Kidney epithelial cell (primary cell): Measurements from ENCODE around the gene CDC123. TPM values are rescaled to one million over a fixed set of nuclear protein-coding genes. Genes with fewer than 3 reads are reported as not detected.

Experiments
- DNase-seq: peaks from one replicate; pipeline ENCODE4 v3.0.0-alpha.2; 2010; ENCODE audit warnings: low read depth
- H3K27me3 ChIP-seq: 2 replicates; pipeline ENCODE4 v1.6.0; 2011; ENCODE audit warnings: low read length; ENCODE audit not compliant: control insufficient read depth, insufficient read depth
- H3K36me3 ChIP-seq: 2 replicates; pipeline ENCODE4 v1.5.1; 2011; ENCODE audit warnings: low read length; ENCODE audit not compliant: control insufficient read depth, insufficient read depth
- H3K4me3 ChIP-seq: 2 replicates; pipeline ENCODE4 v1.5.1; 2011; ENCODE audit warnings: low read depth, mild to moderate bottlenecking, control low read depth, low read length
- total RNA-seq: library from RNA; depleted of rRNA; stranded (reverse); fragments of >200 nt; gene quantifications from 2 replicates; pipeline ENCODE4 v1.2.3, GENCODE V29; 2015
- TF ChIP-seq, protein P1 (sequence below): IDR thresholded peaks from 2 replicates; pipeline ENCODE4 v1.5.1; 2011; ENCODE audit warnings: mild to moderate bottlenecking, moderate library complexity, low read length, control low read depth, inconsistent platforms; ENCODE audit not compliant: insufficient read depth, poor library complexity, severe bottlenecking

The CDC123 gene, protein sequence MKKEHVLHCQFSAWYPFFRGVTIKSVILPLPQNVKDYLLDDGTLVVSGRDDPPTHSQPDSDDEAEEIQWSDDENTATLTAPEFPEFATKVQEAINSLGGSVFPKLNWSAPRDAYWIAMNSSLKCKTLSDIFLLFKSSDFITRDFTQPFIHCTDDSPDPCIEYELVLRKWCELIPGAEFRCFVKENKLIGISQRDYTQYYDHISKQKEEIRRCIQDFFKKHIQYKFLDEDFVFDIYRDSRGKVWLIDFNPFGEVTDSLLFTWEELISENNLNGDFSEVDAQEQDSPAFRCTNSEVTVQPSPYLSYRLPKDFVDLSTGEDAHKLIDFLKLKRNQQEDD
- 89.2 and 93.4 TPM in 2 replicates for total RNA-seq

DNA sequence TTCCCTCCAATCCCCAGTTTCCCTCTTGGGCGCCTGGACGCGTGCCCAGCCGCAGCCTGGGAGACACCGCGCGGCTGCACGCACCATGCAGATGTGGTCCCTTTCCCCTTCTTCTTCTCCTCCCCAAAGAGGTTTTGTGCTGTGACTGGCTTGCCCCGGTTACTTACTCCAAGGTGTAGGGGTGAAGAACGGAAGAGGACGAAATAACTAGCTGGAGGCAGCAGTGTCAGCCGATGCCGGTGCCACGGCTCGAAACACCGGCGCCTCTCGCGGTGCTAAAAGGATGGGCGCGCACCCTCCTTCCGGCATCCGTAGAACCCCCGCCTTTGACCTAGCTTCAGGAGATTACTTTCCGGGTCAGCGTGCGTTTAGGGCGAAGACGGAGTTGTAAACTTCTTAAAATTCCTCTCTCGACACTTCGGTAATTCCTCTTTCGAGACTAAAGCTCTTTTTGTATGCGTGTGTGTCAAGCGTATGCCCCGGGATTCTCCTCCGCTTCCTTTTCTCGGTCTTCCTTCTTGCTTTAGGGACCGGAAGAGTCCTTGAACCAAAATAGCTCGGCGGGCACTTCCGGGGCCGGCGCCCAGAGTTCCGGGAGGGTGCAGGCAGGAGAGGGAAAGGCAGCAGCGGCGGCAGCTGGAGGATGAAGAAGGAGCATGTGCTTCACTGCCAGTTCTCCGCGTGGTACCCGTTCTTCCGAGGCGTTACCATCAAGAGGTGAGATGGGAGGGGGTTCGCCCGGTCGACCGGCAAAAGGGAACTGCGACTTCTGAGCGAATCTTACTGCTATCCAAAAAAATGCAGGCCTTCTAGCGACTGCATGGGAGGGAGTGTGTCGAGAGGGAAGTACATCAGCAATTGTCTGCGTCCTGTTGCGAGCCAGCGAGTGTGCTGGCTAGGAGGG, at the start of gene CDC123, which contains the start of gene NUDT5:
Gene CDC123, plus strand, starts transcription at position 586 of the 904 bp plus-strand sequence. Its CDS starts 58 bp downstream, at position 644.
Gene NUDT5, minus strand, starts transcription at position 289 of the 904 bp plus-strand sequence. CDS start 9,600 bp downstream, outside the sequence.
- DNase-seq = peak; percentile 65
- TF ChIP-seq, protein P1, sequence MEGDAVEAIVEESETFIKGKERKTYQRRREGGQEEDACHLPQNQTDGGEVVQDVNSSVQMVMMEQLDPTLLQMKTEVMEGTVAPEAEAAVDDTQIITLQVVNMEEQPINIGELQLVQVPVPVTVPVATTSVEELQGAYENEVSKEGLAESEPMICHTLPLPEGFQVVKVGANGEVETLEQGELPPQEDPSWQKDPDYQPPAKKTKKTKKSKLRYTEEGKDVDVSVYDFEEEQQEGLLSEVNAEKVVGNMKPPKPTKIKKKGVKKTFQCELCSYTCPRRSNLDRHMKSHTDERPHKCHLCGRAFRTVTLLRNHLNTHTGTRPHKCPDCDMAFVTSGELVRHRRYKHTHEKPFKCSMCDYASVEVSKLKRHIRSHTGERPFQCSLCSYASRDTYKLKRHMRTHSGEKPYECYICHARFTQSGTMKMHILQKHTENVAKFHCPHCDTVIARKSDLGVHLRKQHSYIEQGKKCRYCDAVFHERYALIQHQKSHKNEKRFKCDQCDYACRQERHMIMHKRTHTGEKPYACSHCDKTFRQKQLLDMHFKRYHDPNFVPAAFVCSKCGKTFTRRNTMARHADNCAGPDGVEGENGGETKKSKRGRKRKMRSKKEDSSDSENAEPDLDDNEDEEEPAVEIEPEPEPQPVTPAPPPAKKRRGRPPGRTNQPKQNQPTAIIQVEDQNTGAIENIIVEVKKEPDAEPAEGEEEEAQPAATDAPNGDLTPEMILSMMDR = no peak
- H3K4me3 ChIP-seq = peak within 1 kb of the TSS; percentile 95
- H3K36me3 ChIP-seq = no peaks in the 10 kb centered on the region
- no peaks in the 10 kb centered on the region for H3K27me3 ChIP-seq

DNA sequence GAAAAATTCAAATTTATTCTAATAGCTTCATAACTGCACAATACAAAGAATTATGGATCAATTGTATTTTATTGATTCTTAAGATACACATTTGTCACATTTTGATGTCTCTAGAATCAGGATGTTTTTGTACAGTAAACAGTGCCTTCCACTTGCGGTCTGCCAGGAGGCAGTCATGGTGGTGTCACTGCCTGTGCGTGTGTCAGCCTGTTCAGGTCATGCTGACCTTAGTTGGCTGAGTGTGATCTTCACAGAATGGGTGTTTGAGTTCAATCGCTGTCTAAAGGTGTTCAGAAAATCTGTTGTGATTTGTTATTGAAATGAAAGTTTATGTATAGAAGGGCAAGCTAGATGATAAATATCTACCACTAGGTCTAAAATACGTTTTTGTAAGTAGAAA, 45.8 kb upstream of the CDC123 start:
- Histone ChIP-seq H3K27me3 (no peaks in the 10 kb centered on the region), H3K36me3 (no peaks in the 10 kb centered on the region), H3K4me3 (no peak overlapping the region)
- no peak for DNase-seq
- TF ChIP-seq, protein P1 = no peak

DNA sequence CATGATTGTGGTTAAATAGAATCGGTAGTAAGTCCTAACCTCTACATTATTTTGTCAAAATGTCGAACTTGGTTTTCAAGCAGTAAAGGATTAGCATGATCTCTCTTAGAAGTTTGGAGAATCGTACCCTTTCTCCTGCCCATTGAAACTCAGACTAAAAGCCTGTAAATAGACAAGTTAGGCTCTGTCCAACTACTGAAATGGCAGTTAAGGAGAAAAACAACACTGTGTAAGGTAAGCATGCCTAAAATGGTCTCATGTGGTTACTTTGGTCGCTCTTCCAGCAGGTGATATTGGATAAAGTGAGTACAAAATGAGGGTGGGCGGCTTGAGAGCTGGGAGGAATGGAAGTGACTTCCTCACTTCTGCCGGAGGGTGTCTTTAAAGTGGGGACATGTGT, 41.5 kb upstream of the CDC123 start:
- H3K36me3 ChIP-seq = no peaks in the 10 kb centered on the region
- TF ChIP-seq, protein P1 = no peak
- H3K27me3 ChIP-seq = no peaks in the 10 kb centered on the region
- DNase-seq = no peak
- H3K4me3 ChIP-seq = no peak overlapping the region

DNA sequence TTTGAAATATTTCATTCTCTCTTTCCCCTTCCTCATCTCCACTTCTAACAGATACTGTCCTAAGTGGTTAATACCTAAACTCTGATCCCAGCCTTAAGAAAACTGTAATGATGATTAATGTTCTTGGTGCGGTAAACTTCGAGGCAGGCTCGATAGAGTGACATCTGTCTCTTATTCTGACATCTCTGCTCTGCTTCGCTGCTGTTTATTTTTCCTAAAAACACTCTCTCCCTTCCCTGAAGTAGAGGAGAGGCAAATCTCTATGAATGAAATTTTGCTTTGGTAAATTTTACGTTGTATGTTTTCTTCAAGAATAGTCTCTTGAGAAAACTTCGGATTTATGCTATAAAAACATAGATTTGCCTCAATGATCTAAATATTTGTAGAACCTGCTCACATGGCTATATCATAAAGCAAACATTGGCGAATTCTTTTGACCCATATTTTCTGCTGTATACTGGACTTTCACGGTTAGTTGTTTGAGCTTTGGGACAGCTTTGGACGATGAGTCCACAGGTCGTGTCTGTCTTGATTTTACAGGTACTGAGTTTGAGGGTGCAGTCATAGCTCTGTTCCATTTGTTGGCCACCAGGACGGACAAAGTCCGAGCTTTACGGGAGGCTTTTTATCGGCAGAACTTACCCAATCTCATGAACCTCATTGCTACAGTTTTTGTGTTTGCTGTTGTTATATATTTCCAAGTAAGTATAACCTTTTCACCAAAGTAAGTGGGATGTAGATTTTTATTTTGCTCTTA, 39.4 kb upstream of the CDC123 start:
- Histone ChIP-seq H3K36me3 (no peaks in the 10 kb centered on the region), H3K4me3 (no peak overlapping the region), H3K27me3 (no peaks in the 10 kb centered on the region)
- TF ChIP-seq, protein P1 = no peak
- no peak for DNase-seq

DNA sequence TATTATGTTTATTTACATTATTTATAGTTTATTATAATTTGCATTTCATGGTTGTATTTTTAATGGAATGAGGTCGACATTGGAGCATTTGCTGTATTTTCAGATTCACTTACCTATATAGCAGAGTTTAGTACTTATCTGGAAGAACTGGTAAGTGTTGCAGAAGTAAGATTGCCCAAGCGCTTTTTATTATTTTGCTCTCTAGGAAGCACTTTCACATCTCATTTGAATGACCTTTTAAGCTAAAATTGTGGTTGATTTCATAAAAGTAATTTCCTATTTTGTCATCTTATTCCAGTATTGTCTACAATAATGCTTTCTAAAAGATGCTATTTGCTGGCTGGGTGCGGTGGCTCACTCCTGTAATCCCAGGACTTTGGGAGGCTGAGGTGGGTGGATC, 37.9 kb upstream of the CDC123 start:
- TF ChIP-seq, protein P1 = no peak
- no peak for DNase-seq
- Histone ChIP-seq H3K4me3 (no peak overlapping the region), H3K27me3 (no peaks in the 10 kb centered on the region), H3K36me3 (no peaks in the 10 kb centered on the region)
